Activated effector memory CD4-positive, alpha-beta T cell treated with Interleukin-2 at 50 U/mL for 16 hours (primary cell): Measurements from ENCODE around the gene BARX2.
"Not testable (repeated sequence)": the region's sequence is repeated elsewhere in the genome, so short reads cannot be mapped to it uniquely, and the experiment has no call there.

Experiments used
- DNase-seq: peaks from one replicate; pipeline ENCODE4 v3.0.0-alpha.2; 2020

The BARX2 gene, protein sequence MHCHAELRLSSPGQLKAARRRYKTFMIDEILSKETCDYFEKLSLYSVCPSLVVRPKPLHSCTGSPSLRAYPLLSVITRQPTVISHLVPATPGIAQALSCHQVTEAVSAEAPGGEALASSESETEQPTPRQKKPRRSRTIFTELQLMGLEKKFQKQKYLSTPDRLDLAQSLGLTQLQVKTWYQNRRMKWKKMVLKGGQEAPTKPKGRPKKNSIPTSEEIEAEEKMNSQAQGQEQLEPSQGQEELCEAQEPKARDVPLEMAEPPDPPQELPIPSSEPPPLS

DNA sequence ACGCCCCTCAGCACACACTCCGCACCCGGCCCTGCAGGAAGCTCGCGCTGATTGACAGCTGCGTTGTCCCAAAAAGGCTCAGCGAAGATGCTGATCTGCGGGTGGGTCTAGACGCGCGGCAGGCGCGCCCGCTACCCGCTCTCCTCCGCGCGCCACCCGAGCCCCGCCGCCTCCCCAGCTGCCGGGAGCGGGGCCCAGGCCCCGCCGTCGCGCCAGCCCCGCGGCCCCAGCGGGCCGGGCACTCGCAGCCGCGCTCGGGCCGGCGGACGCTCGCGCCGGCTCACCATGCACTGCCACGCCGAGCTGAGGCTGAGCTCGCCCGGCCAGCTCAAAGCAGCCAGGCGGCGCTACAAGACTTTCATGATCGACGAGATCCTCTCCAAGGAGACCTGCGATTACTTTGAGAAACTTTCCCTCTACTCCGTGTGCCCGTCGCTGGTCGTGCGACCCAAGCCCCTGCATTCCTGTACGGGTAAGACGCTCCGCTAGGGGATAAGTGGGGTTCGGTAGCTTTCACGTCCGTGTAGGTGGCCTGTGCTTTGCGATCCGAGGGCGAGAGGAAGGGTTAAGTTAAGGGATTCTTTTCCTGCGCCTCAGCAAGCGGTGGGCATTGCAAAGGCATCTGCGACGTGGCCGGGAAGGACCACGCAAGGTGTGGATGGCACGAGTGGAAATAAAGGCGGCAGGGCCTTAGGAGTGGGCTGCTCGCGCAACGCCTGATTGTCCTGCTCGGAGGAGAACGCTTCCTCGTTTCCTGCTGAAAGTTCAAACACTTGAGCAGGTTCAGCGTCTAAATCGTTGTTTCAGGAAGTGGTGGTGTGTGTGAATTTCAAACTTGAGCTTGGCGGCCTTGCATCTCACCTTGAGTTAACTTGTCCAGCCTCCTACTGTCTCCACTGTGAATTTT lies at the start of gene BARX2:
TSS of gene BARX2 (plus strand) at position 98 of the 907 bp plus-strand sequence. CDS start at position 286, 188 bp downstream.
- DNase-seq = no peak

DNA sequence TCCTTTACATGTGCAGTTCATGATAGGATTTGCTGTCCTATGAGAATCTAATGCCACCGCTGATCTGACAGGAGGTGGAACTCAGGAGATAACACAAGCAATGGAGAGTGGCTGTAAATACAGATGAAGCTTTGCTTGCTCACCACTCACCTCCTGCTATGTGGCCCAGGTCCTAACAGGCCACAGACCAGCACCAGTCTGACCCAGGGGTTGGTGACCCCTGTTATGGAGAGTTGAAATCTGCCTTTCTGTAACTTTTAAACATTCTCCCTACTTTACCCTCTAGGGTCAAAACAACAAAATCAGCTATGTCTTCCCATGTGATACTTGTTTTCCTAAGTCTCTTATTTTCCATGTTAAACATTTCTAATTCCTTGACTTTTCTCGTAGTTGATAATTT lies 48.7 kb upstream of the BARX2 start:
- no peak for DNase-seq

DNA sequence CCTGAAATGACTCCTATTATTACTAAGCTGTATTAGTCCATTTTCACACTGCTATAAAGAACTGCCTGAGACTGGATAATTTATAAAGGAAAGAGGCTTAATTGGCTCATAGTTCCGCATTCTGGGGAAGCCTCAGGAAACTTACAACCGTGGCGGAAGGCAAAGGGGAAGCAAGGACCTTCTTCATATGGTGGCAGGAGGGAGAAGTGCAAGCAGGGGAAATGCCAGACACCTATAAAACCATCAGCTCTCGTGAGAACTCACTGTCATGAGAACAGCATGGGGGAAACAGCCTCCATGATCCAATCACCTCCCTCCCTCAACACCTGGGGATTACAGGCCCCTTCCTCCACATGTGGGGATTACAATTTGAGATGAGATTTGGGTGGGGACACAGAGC lies 47.9 kb upstream of the BARX2 start:
- DNase-seq = not testable (repeated sequence)

DNA sequence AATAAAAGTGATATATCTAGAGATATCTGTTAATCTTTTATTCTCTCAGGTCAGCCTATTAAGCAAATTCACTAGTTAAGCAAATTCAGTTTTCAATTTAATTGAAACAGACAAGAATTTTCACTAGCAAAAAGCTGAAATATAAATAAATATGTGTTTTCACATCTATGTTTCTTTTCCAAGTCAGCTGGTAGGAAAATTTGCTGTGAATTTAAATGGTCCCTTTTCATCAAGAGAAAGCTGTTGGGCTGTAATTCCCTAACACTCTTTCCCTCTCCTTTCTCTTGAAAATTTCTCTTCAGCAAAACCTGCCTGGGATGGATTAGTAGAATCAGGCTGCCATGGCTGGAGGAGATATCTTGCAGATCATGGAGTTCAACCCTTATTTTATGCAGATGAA lies 46.9 kb upstream of the BARX2 start:
- no peak for DNase-seq

DNA sequence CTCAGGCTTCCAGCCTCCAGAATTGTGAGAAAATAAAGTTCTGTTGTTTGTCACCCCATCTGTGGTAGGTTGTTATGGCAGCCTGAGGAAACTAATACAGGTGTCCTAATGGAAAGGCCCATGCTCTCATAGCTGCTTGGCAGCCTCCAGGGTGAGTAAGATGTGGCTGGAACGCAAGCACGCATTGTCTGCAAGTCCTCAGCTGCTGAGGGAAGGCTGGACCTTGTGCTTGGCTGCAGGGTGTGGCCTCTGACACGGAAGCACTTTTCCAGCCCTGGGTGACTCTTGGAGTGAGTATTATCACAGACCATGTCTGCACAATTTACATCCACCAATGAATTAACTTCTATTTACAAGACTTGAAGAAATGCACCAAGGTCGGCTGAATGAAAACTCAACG lies 44.4 kb upstream of the BARX2 start:
- no peak for DNase-seq

DNA sequence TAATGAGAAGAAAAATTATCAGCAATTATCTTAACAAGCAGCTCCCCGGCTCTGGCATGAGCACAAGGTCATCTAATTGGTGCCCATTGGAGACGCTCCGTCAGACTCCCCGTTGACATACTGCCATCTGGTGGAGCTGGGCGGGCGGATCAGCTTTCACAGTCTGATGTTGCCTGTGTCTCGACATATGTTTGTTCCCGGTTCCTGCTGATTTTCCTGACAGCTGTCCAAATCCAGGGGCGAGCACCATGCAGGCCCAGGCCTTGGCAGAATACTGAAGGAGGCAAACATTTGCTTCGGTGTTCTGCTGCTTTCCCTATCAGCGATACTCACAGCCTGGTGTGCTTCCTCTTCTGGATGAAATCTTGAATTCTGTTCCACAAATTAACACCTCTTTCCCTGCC lies 43.8 kb upstream of the BARX2 start:
- peak; percentile 39 for DNase-seq

DNA sequence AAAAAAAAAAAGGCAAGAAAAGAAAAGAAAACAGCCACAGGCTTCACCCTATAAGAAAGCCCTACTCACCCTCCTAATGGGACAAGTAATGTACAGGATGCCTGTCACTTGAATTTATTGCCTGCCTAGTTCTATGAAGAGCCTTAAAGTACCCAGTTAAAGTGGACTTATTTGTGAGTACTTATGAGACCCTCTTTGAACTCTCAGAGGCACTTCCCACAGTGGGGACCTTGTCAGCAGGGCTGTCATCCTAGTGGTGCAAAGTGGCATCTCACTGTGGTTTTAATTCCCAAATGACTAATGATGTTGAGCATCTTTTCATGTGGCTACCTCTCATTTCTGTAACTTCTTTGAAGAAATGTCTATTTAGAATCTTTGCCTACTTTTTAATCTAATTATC lies 41.8 kb upstream of the BARX2 start:
- no peak for DNase-seq

DNA sequence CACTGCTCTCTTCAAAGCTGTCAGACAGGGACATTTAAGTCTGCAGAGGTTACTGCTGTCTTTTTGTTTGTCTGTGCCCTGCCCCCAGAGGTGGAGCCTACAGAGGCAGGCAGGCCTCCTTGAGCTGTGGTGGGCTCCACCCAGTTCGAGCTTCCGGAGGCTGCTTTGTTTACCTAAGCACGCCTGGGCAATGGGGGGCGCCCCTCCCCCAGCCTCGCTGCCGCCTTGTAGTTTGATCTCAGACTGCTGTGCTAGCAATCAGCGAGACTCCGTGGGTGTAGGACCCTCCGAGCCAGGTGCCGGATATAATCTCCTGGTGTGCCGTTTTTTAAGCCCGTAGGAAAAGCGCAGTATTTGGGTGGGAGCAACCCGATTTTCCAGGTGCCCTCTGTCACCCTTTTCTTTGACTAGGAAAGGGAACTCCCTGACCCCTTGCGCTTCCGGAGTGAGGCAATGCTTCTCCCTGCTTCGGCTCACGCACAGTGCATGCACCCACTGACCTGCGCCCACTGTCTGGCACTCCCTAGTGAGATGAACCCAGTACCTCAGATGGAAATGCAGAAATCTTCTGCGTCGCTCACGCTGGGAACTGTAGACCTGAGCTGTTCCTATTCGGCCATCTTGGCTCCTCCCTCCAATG lies 31.2 kb upstream of the BARX2 start:
- DNase-seq = peak; percentile 27

DNA sequence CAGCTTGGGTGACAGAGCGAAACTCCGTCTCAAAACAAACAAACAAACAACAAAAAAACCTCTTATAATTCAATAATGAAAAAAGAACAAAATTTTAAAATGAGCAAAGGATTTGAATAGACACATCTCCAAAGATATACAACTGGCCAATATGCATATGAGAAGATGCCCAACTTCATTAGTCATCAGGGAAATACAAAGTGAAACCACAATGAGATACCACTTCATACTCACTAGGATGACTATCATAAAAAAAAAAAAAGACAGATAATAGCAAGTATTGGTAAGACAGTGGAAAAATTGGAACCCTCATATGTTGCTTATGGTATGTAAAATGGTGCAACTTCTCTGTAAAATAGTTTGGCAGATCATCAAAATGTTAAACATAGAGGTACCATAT lies 28.7 kb upstream of the BARX2 start:
- DNase-seq = no peak

DNA sequence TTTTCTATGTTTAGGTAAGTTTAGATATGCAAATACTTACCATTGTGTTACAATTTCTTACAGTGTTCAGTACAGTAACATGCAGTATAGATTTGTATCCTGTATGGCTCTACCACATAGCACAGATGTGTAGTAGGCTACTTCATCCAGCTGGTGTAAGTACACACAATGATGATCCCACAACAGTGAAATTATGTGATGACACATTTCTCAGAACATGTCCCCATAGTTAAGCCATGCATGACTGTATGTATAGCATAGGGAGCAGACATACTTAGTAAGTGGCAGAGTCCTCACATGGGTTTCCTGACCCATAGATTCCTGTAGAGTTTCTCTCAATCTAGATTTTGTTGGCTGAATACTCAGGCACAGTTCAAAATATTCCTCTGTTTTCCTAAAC lies 26.8 kb upstream of the BARX2 start:
- no peak for DNase-seq

DNA sequence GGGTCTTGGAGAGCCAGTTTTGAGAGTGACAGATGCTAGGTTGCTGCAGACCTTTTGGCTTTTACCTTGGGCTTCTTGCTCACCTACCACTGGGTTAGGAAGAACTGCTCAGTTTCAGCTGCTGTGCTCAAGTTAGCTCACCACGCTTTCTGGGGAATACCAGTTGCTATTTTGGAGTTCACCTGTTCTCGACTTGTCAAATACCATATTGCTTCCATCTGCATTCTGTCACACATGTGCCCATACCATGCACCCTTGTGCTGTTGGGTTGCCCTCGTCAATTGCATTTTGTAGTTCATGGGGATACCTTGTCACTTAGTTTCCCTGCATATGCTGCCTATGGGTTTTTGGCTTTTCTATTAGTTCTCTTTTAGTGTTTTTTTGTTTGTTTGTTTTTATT lies 23.0 kb upstream of the BARX2 start:
- no peak for DNase-seq

DNA sequence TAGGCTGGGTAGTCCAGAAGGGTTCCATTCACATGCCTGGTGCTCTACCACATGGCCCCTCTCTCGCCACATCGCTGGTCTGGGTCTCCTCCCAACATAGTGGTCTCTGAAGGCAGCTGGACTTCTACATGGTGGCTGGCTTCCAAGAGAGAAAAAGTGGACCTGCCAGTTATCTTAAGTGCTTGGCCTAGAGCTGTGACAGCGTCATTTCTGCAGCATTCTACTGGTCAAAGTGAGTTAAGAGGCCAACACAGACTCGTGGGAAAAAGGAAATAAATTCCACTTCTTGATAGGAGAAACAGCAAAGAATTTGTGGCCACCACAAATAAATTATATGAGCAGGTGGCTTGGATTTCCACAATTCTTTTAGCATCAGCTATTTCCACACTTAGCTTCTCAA lies 21.0 kb upstream of the BARX2 start:
- no peak for DNase-seq

DNA sequence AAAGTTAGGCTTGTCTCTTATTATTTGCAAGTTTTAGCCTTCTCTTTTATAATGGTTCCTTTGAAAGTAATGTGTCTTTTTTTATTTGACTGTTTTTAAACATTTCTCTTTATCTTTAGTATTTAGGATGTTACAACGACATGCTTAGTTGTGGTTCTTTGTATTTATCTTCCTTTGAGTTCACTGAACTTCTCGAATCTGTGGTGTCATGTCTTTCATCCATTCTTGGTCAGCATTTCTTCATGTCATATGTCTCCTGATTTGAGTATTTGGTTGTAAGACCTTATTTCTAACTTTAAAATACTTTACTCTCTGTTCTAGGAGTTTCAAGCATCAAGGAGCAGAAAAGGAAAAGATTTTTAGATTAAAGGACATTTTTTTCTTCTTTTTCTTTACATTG lies 15.9 kb upstream of the BARX2 start:
- no peak for DNase-seq

DNA sequence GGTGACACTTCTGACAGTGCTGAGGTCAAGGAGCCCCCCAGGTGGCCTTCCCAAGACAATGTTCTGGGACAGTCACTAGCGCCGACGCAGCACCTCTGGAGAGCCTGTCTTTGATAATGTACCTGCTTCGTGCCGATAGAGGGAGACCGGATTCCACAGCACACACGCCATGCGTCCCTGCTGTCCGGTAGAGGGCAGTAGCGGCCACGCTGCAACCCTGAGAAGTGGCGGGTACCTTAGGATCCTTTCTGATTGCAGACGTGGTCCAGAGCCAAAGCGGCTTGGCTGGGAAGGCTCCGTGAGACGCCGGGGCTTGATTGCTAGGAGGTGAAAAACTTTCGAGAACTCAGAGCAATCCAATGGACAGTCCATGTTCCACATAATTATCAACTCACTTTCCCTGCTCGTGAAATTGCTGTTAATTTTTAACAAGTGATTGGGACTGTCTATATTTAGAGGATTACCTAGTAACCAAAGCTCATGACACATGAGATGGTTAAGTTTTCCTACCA lies 11.4 kb upstream of the BARX2 start:
- peak; percentile 61 for DNase-seq

DNA sequence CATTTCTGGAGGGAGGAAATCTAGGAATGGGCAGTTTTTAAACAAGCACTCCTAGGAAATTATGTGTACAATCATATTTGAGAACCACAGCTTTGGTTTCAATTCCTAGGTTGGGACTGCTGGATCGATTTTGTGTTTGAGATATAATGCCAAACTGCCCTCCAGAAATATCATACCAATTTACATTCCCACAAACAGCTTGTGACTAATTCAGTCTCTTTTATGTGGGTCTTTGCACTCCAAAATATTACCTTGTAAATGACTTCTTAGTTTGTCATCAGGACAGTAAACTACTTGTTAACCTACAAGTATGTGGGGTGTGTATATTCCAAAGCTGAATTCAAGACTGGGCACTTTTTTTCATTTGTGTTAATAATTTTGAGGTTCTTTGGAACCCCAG lies 9.8 kb upstream of the BARX2 start:
- no peak for DNase-seq

DNA sequence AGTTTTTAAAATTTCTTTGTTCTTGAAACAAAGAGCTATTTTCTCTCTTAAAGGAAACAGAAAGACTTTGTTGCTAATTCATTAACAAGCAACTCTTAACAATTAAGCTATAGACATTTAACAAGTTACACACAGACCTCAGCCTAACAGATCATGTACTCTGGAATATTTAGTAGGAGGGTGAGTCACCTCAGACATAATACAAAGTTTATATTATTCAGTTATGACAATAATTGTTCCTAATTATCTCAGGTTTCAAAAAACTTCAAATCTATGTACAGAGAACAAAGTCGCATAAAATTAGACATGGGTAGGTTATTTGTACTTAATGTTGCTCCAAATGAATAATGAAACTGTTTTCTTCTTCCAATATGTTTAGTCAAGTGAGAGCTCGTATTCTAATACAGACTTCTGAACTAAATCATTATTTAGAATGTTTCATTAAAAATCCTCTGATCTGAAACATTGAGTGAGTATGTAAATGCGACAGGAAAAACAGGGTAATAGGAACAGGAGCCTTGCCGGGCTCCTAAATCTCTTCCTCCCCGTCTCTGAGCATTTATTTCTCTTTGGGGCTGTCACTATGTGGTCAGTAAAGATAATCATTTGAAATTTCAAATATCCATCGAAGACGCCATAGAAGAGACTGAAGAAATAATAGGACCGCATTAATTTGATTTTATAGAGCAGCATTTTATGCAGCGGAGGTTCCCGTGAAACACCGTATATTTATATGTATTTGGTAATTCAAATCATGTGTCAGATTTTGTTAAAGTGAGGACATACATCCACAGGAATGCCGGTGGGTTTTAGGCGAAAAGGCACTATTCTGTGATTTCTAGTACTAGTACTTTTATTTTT lies 8.7 kb upstream of the BARX2 start:
- DNase-seq = no peak

DNA sequence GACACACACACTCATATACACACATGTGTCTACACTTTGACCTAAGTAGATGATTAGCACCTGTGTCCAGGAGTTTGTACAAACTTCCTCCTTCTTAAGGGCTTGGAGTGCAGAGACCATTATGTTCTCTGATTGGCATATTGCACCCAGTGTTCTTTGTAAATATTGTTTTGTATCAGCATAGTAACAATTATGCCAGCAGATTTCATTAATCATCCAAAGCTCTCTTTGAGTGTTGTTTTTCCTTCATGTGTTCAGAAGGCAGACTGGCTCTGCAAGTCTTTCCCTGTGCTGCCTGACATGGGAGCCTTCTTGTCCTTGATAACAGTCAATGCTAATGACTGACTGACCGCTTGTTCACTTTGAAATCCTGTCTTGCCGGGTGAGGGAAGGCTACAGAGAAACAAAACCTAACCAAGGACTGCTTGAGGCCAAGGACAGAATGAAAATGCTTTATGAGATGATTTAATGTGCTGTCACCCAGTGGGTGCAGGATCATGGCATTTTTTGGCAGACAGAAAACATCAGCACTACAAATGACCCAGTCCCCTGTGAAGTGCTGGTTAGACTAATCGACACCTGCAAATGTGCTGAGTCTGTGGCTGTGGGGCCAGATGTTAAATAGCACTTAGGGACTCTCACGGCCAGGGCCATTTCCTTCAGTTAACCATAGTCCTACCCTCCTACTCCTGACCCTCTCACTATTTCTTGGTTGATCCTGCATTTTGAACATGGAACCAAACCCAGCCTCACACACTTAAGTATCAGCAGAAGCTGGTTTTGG lies 6.6 kb upstream of the BARX2 start:
- no peak for DNase-seq

DNA sequence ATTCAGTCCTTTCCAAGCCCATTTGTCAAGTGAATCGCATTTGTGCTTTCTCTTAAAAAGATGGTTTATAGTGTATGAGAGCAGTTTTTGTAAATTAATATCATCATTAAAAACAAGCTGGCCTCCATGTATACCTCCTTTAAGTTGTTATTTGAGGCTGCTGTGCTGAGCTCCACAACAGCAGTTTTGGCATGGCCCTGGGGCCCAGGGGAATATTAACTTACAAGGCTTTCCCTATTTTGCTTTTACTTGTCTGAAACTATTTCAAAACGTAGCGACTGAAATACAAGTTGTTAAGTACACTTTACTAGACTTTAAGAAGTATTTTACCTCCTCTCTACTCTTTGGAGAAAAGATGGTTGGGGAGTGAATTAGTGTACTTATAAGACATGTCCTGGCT lies 4.9 kb upstream of the BARX2 start:
- DNase-seq = no peak

DNA sequence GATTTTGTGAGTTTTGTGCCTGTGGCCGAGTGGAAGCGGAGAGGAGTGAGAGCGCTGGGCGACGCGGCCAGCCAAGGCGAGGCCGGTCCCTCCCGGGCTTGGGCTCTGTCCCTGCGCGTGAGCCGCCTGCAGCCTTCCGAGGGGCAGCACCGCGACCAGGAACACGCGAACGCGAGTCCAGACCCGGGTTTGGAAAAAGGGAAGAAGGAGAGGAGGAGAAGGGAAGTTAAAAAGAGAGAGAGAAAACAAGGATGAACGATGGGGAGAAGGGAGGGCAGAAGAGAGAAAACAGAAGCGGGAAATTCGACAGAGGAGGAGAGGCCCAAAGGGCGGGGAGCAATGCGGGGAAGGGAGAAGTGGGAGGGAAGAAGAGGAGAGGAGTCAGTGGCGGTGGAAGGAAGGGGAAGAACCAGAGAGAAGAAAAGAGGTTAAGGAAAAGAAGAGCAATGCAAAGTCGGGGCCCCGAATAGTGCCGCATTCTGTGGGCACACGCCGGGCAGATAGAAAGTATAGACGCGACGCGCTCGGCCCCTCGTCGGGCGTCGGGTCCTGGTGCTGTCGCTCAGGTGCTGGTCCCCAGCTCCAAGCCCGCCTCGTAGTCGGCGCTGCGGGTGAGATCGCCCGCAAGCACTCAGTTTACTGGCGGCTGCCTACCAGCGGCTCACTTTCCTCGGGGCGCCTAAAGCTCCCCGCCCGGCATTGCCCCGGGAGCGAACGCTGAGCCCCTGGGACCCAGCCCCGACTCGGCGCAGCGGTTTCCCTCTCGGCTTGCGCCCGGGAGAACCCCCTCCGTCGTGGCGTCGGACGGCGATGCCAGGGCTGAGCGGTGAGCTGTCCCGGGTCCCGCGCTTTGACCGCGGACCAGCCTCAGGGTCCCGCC lies 2.8 kb upstream of the BARX2 start:
- no peak for DNase-seq

DNA sequence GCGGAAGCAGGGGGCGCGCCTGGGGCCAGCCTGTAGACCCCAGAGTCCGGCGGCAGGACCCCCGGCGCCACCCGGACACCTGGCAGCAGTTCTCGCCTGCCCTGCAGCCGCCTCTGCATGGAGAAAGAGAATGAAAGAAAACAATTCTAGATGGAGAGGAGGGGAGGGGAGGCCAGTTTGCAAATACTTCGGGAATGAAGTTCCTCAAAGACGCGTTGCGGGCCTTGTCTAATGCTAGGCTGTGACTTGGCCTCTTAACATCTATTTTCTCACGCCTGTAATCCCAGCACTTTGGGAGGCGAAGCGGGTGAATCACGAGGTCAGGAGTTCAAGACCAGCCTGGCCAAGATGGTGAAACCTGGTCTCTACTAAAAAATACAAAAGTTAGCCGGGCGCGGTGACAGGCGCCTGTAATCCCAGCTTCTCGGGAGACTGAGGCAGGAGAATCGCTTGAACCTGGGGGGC lies 2.1 kb upstream of the BARX2 start:
- no peak for DNase-seq
